Kidney capillary endothelial cell (primary cell): ENCODE results near the gene PHKA2.
A peak's percentile ranks its signal among the peaks of the same experiment; 100 is the strongest.

Experiments
- DNase-seq: peaks from one replicate; pipeline ENCODE4 v3.0.0-alpha.2; 2018; ENCODE audit warnings: low spot score

PHKA2 gene

DNA sequence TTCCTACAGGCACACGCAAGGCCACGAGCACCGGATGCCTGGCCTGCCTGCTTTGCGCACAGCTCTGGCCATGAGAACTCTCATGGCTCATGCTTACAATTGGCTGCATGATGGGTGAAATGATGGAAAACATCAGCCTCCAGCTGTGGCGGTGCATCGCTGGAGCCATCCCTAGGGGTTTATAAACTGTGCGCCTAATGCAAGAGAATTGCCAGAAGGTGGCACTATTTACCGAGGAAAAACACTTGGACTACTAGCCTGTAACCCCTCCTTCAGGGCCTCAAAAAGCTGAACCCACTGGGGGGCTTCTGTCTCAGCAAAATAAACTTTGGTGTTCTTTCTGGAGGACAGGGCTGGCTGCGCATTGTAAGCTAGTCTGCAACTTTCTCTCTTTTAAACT, 51.9 kb downstream of the PHKA2 start:
- DNase-seq = peak; percentile 3

DNA sequence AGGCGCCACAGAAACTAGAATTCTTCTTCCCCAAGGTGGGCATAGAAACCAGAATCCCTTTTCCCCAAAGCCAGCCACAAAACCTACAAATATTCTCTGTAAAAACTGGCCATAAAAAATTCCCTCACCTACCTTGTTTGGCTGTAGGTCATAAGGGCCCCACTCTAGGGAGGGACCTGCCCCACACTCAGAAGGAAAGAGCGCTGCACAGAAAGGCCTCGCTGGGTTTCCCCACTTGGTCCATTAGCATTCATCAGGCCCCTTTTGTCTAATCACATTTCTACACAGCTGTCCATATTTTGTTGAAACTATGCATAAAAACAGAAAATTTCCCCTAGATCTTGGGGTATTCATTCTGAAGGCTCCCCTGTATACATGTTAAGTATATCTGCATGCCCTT, 54.1 kb downstream of the PHKA2 start:
- DNase-seq = no peak

DNA sequence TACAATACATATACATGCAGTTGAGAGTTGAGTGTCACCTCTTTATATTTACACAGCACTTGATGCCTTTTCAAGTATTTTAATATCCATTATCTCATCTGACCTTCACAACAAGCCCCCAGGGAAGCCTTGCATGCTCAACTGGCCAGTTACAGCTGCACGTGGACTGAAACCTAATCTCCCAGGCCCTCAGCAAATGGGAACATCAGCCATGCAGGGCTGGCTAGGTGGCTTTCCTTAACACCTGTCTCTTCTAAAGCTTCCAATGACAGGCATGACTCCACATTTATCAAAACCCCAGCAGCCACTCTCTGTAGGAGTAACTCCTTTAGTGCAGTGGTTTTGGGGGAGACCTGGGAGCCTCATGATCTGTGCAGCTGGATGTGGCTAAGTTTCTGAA, 56.4 kb downstream of the PHKA2 start:
- DNase-seq = no peak

- DNase-seq = no peak
Observed at GRCh38 chrX:18924507-18925088, 59.3 kb downstream of the PHKA2 start.

DNA sequence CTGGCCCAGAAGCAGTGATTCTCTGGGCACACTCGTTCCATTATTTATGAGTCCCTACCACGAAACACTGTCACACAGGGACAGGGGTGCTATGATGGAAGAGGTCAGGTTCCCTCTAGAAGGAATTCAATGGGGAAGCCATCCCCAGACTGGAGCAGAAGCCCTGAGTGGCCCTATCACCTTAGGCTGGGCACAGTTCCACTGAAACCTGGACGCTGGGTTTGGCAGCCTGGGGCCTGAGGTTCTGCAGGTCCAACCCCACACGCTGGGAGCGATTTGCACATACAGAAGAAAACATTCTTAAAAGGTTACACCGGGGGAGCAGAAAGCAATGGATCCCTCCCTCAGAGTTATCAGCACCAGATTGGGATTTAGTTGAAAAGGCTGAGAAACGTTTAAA, 63.3 kb downstream of the PHKA2 start:
- DNase-seq = no peak

DNA sequence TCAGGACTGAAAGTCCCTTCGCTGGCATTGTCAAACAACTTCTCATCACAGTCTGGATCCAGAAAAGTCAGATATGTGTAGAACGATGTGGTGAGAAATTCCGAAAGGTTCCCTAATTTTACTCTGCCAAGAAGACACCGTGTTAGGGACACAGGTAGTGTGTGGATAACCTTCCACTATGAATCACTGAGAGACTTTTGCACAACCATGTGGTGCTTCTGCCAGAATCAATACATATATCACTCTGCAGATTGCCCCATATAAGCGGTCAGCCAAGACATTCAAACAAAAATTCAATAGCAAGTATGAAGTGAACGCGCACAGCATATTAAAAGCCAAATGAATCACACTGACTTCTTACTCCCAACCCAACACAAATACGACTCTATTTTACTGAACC, 63.8 kb downstream of the PHKA2 start:
- DNase-seq = no peak

DNA sequence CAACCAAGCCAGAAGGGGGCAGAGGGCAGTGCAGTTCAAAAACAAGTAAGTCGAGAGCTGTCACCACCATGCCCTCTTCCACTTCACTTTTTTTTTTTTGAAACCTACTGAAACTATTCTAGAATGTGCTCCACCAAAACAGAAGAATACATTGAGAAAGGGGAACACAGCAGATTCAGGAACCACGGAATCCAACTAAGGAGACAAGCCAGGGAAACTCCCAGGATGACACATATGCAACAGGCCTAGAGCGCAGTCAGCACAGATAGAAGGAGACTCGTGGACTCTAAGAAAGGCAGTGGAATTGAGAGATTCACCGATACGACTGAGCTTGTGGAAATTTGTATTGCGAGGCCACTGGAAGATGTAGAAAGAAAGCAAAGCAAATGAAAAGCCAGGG, 66.1 kb downstream of the PHKA2 start:
- DNase-seq = no peak

DNA sequence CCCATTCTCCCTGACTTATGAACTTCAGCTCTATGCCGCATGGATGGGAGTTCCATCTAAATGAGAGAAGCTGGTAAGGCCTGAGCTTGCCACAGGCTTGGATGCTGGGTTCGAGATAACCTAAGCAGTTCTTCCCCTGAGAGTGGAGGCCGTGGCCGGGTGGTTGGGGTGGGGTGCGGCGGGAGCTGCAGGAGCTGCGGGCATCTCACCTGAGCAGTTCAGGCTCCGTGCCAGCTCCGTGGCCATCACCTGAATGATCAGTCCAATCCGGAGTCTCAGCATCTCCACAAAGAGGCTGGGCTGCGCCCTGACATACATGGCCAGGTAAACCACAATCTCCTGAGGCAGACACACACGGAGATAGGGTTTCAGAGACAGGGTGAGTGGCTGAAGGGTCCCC, 77.6 kb downstream of the PHKA2 start:
- DNase-seq = no peak

DNA sequence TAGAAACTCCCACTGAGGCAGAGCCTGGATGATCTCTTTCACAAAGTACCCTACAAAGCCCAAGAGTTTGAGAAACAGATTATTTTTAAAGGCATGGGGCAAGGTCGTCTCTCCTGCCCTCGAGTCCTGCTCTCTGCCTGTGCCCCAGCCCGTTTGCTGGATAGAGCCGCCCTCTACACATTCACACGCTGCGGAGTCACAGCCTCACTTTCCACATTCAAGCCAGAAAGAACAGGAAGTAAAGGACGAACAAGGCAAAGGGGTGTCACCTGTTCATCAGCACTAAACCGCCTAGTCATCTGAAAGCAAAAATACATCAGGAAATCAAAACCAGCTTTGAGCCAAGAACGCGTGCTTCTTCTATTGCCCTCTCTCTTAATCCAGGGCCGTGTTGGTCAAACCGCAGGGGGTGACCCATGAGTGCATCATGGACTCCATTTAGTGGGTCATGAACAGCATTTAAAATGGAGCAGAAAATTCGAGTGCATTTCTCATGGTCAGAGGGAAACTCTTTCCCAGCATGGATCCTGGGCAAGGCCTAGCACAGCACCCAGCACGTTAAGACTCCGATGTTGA, 83.4 kb downstream of the PHKA2 start:
- no peak for DNase-seq

GRCh38 chrX:18899796-18900380, 84.0 kb downstream of the PHKA2 start:
- no peak for DNase-seq

DNA sequence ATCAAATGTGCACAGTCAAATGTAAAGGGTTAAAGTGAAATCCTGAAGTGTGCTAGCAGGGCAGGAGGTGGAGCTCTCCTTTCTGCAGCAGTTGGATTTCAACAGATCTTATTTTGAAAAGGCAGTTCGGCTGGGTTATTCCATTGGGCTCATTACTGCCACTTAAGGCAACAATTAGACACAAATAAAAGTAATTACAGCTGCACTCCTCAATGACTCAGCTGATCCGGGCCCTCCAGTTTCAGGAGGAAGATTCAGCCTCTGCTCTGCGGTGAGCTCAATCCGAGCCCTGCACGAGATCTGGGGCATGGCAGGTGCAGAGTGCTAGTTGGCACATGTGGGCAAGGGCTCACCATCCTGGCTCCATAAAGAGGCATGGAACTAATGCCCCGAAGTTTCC, 85.4 kb downstream of the PHKA2 start:
- no peak for DNase-seq

GRCh38 chrX:18898091-18898490, 85.8 kb downstream of the PHKA2 start:
- no peak for DNase-seq

GRCh38 chrX:18897611-18898010, 86.3 kb downstream of the PHKA2 start:
- no peak for DNase-seq

GRCh38 chrX:18896680-18897544, 87.0 kb downstream of the PHKA2 start:
- DNase-seq = no peak

DNA sequence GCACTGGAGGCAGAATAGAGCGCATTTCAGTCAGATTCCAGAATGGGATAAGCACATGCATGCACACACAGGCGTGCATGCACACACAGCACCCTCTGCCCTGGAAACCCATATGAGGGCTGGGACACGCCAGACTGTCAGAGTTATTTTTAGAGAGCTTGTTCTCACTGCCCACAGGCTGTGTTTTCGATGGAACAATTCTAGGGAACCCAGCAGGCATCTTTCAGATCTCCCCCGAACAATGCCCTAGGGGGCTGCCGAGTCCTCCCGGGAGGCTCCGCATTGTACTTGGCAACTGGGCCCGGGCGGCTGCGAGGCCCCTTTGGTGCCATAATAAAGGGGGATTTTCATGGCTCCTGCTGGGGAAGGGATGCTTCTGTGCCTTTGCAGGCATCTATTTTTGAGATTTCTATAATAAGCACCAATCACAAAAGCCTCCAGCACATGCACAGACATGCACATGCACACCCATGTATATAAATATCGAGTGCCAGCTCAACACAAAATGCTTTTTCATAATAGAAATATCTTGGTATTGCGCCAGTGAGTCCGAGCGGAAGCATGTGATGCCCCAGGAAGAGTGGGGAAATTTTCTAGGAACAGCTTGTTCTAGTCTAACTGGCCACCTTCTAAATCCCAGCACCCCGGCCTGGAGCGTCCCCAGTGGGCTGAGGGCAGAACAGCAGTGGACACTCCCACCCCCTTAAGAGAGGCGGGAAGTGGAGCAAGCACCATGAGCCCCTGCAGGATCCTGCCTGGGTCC, 88.5 kb downstream of the PHKA2 start:
- DNase-seq = no peak

- no peak for DNase-seq
Observed at GRCh38 chrX:18894156-18894555, 89.8 kb downstream of the PHKA2 start.

- no peak for DNase-seq
Observed at GRCh38 chrX:18893536-18893935, 90.4 kb downstream of the PHKA2 start.

DNA sequence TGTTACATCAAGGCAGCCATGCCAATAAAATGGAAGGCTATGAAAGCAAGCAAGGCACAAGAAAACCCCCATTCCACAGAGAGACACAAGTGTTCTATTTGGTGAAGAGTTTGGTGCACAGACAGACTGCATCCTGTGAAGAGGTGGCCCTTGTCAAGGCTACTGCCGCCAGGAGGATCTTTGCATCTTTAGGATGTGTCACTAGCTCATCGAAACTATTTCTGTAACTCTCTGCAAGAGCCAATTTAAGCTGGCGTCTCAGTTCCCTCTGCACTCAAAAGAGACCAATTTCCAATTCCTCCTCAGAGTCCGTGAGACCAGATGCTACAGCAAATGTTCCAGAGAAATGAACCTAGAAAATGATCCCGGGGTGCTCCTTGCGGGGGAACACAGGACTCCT, 91.0 kb downstream of the PHKA2 start:
- DNase-seq = no peak

DNA sequence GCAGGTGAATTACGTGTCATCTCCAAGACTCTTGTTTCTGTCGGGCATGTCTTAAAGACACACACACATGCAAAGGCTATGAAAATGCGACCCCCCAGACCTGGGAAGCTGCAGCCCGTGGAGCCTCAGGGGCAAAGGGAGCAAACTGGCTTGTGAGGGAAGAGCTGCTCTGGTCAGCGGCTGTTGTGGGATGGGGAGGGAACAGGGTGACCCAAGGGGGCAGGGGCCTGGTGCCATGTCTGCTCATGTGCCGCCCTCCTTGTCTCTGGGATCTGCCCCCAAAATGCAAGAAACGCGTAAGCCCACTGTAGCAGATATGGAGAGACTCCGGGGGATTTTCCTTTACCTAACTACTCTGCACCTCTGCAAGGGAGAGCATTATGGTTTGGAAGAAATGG, 92.4 kb downstream of the PHKA2 start:
- no peak for DNase-seq

GRCh38 chrX:18890724-18891547, 93.0 kb downstream of the PHKA2 start:
- DNase-seq = no peak

GRCh38 chrX:18890049-18890381, 93.9 kb downstream of the PHKA2 start:
- DNase-seq = no peak
